Measurements from ENCODE around the gene CPZ. TPM values are rescaled to one million over a fixed set of nuclear protein-coding genes. Genes with fewer than 3 reads are reported as not detected.

CPZ gene
- total and polyA plus RNA-seq, 2 donors (not counting 1 experiment from before 2014, with no cell fraction given): not detected

DNA sequence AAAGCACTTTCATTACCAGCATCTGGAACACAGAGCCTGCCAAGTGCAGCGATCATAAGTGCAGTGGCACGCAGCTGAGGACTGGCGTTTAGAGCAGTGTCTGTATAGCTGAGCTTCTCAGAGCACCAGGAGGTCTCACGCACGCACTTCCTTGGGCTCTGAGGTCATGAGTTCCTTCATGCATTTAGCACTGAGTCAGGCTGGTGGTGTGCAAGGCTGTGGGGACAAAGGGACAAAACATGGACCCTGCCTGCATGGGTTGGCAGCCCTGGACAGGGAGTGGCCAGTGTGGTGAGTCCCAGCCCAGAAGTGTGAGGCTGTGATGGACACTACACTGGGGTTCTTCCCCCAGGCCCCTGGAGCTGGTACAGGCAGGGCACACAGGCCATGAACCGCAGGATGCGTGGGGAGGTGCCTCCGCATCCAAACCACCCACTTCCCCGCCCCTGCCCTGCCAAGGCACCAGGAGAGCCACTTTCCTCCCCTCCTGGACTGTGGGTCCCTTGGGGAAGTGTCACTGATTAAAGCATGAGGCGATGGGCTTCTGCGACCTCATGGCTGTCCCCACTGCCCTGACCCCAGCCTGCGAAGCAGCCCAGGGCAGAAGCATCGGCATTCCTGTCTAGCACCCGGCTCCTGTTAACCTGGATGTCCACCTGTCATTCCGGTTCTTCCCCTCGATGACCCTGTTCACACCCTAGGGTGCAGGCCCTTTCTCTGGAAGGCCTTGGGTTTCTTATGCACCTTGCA lies 49.6 kb upstream of the CPZ start:
- H3K4me3 ChIP-seq (ENCODE audit: control extremely low read depth in 1 of 5, extremely low read depth in 1 of 5, insufficient read depth in 1 of 5, low read depth in 2 of 5, low read length in 4 of 5): no peak overlapping the region
- no peak overlapping the region for H3K27ac ChIP-seq (ENCODE audit: low read length in 2 of 2)
- no peak for DNase-seq
- no peaks in the 10 kb centered on the region for H4K20me1 ChIP-seq (ENCODE audit: control insufficient read depth, insufficient read depth, low read length, poor library complexity, severe bottlenecking)
- WGBS (ENCODE audit: insufficient coverage): 94% methylated on average over 15 of the region's 16 CpGs
- TF ChIP-seq EZH2 (IDR thresholded peaks at IDR 0.05; ENCODE audit: borderline replicate concordance, insufficient read depth, low read depth, low read length, poor library complexity, severe bottlenecking): no peak
- no peak for TF ChIP-seq CTCF (IDR thresholded peaks at IDR 0.05)
- H3K4me2 ChIP-seq (replicated peaks; ENCODE audit: low read depth, low read length, poor library complexity, severe bottlenecking): no peak overlapping the region
- ChIA-PET CTCF (no interaction called here), POLR2A (no interaction called here)
- no peak overlapping the region for H3K9ac ChIP-seq (ENCODE audit: low read length)
- H3K36me3 ChIP-seq (replicated peaks in 1 of 2; ENCODE audit: control extremely low read depth in 1 of 2, control insufficient read depth in 1 of 2, extremely low read depth in 1 of 2, insufficient read depth in 2 of 2, low read length in 1 of 2): no peaks in the 10 kb centered on the region
- H3K9me3 Mint-ChIP-seq (ENCODE audit: insufficient read depth): no peaks in the 10 kb centered on the region
- no peak overlapping the region for H3K27ac Mint-ChIP-seq
- no peaks in the 10 kb centered on the region for H3K4me1 Mint-ChIP-seq
- no peaks in the 10 kb centered on the region for H3K79me2 ChIP-seq (ENCODE audit: control insufficient read depth, insufficient read depth, low read length)
- intact Hi-C loops (cut with micrococcal nuclease): no loop called here
- peaks cover 0 to 7% (median 0%) of the 10 kb centered on the region in 3 donors for H3K9me3 ChIP-seq (ENCODE audit: control extremely low read depth in 1 of 3, control insufficient read depth in 2 of 3, insufficient read depth in 1 of 3, low read length in 2 of 3)
- no peaks in the 10 kb centered on the region for H3K4me1 ChIP-seq (ENCODE audit: control insufficient read depth in 2 of 2, insufficient read depth in 2 of 2, low read length in 2 of 2)
- H2AFZ ChIP-seq (ENCODE audit: insufficient read depth, low read depth, low read length, poor library complexity, severe bottlenecking): no peak overlapping the region
- no peak overlapping the region for H3K4me3 Mint-ChIP-seq
- no peaks in the 10 kb centered on the region for H3K27me3 ChIP-seq (replicated peaks in 1 of 4; ENCODE audit: control extremely low read depth in 1 of 4, control insufficient read depth in 3 of 4, insufficient read depth in 4 of 4, low read length in 3 of 4)
- ATAC-seq (ENCODE audit: low read depth): no peak
- no peaks in the 10 kb centered on the region for H3K27me3 Mint-ChIP-seq

- H3K4me2 ChIP-seq (replicated peaks; ENCODE audit: low read depth, low read length, poor library complexity, severe bottlenecking): no peak overlapping the region
- no peaks in the 10 kb centered on the region for H4K20me1 ChIP-seq (ENCODE audit: control insufficient read depth, insufficient read depth, low read length, poor library complexity, severe bottlenecking)
- intact Hi-C loops (cut with micrococcal nuclease): no loop called here
- H2AFZ ChIP-seq (ENCODE audit: insufficient read depth, low read depth, low read length, poor library complexity, severe bottlenecking): no peak overlapping the region
- Mint-ChIP-seq H3K4me3 (no peak overlapping the region), H3K9me3 (ENCODE audit: insufficient read depth) (no peaks in the 10 kb centered on the region), H3K4me1 (no peaks in the 10 kb centered on the region), H3K27me3 (no peaks in the 10 kb centered on the region), H3K27ac (no peak overlapping the region)
- POLR2A ChIA-PET: no interaction called here
- CTCF ChIA-PET: no interaction called here
- WGBS (ENCODE audit: insufficient coverage): 100% methylated on average over 3 of the region's 10 CpGs
- H3K36me3 ChIP-seq (replicated peaks in 1 of 2; ENCODE audit: control extremely low read depth in 1 of 2, control insufficient read depth in 1 of 2, extremely low read depth in 1 of 2, insufficient read depth in 2 of 2, low read length in 1 of 2): no peaks in the 10 kb centered on the region
- no peaks in the 10 kb centered on the region for H3K27me3 ChIP-seq (replicated peaks in 1 of 4; ENCODE audit: control extremely low read depth in 1 of 4, control insufficient read depth in 3 of 4, insufficient read depth in 4 of 4, low read length in 3 of 4)
- no peak for TF ChIP-seq EZH2 (IDR thresholded peaks at IDR 0.05; ENCODE audit: borderline replicate concordance, insufficient read depth, low read depth, low read length, poor library complexity, severe bottlenecking)
- TF ChIP-seq CTCF (IDR thresholded peaks at IDR 0.05): no peak
- no peak overlapping the region for H3K4me3 ChIP-seq (ENCODE audit: control extremely low read depth in 1 of 5, extremely low read depth in 1 of 5, insufficient read depth in 1 of 5, low read depth in 2 of 5, low read length in 4 of 5)
- H3K9ac ChIP-seq (ENCODE audit: low read length): no peak overlapping the region
- peaks cover 0 to 7% (median 0%) of the 10 kb centered on the region in 3 donors for H3K9me3 ChIP-seq (ENCODE audit: control extremely low read depth in 1 of 3, control insufficient read depth in 2 of 3, insufficient read depth in 1 of 3, low read length in 2 of 3)
- no peaks in the 10 kb centered on the region for H3K79me2 ChIP-seq (ENCODE audit: control insufficient read depth, insufficient read depth, low read length)
- ATAC-seq (ENCODE audit: low read depth) (no peak), DNase-seq (no peak)
- H3K4me1 ChIP-seq (ENCODE audit: control insufficient read depth in 2 of 2, insufficient read depth in 2 of 2, low read length in 2 of 2): no peaks in the 10 kb centered on the region
- H3K27ac ChIP-seq (ENCODE audit: low read length in 2 of 2): no peak overlapping the region
These were observed 48.9 kb upstream of the CPZ start for GRCh38 chr4:8543623-8544022.
